Cerebellar cortex (tissue), 1 donor: Measurements from ENCODE around the gene BSG.
"Not testable (repeated sequence)": the region's sequence is repeated elsewhere in the genome, so short reads cannot be mapped to it uniquely, and the experiment has no call there.

Experiments used
- DNase-seq: peaks from one replicate; pipeline ENCODE4 v3.0.0-alpha.2; 2015; ENCODE audit warnings: low spot score

The BSG gene

GRCh38 chr19:588093-588740 is 15.8 kb downstream of the BSG start:
- peak; percentile 69 for DNase-seq

GRCh38 chr19:588741-589692 is 16.6 kb downstream of the BSG start:
- no peak for DNase-seq

- DNase-seq, result no peak
These were observed 17.4 kb downstream of the BSG start, which contains the start of gene HCN2 for GRCh38 chr19:589693-590395. Gene HCN2 (plus strand): TSS chr19:589881. CDS start chr19:589946, 65 bp downstream.

GRCh38 chr19:590396-590745 is 18.0 kb downstream of the BSG start:
- no peak for DNase-seq

DNA sequence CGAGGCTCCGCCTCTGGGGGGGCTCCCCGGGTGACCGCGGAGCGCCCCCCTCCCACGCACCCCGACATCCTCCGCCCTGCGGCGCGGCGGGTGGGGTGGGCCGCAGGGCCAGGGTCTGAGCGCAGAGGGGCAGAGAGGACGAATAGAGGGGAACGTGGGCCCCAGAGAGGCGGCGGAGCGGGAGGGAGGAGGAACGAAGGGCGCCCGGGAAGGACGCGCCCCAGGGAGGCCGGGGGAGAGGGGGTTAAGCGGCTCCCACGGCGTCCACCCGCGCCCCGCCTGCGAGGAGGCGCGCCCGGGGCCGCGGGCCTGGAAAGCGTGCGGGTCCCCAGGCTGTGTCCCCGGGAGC is 18.3 kb downstream of the BSG start:
- no peak for DNase-seq

DNA sequence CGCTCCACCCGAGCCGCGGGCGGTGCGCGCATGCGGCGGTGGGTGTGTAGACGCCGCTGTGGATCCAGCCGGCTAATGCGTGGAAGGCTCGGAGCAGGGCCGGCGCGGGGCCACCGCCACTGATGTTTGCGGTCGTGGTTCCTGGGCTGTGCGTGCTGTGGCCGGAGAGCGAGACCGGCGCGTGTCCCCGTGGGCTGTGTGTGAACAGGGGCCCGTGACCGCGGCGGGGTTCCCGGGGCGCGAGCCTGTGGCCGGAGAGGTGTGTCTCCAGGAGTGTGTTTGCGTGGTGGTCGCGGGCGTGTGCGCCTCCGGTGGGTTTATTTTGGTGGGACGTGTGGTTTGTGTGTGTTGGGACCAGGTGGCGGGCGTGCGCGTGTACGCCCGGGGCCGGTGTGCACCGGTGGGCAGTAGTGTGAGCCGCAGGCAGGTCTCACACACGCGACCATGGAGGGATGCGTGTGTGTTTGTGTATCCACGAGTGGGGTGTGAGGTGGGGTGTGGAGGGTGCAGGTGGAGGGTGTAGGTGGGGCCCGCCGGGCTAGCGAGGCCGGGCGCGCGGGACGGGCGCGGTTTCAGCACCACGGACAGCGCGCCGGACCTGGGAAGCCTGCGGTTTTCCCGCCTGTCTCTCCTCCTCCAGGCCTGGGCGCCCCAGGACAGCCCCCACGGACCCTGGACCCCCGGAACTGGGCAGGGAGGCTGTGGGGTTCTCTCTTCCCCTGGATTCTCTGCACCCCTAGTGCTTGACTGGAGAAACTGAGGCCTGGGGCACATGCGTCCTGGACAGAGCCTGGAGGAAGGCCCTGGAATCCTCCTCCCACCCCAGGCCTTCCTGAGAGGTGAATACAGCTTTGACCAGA is 18.9 kb downstream of the BSG start:
- no peak for DNase-seq

DNA sequence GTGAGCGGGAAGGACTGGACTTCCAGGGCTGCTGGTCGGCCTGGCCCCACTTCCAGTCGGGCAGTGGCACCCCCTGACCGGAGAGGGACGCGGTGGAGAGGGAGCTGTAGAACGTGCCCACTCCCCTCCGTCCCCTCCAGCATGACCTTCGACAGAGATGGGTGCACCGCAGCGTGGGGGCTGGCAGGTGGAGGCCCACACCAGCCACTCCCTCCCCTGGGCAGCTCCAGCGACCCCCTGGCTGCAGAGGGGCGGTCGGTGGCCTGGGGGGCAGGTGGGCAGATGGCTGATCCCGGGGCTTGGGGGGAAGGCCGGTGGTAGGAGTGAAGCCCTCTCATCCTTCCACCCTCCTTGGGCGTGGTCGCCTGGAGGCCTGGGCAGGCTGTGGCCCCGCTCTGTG is 19.7 kb downstream of the BSG start:
- DNase-seq, result no peak

- no peak for DNase-seq
These were observed 20.7 kb downstream of the BSG start for GRCh38 chr19:593055-593454.

DNA sequence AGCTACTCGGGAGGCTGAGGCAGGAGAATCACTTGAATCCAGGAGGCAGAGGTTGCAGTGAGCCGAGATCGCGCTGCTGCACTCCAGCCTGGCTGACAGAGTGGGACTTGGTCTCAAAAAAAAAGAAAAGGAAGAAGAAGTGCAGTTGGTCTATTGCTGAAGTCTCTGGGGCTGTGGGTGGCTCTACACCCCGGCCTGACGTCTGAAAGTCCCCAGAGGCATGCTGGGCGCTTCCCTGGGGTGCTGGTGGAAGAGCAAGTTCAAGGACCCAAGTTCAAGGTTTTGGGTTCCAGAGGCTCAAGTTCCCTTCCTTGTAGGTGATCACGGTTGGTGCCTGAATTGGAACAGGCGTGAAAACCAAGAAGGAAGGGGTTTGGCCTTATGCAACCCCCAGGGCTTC is 21.1 kb downstream of the BSG start:
- DNase-seq, result no peak

- DNase-seq, result no peak
These were observed 22.0 kb downstream of the BSG start for GRCh38 chr19:594265-594870.

GRCh38 chr19:595326-596262 is 23.2 kb downstream of the BSG start:
- DNase-seq, result no peak

DNA sequence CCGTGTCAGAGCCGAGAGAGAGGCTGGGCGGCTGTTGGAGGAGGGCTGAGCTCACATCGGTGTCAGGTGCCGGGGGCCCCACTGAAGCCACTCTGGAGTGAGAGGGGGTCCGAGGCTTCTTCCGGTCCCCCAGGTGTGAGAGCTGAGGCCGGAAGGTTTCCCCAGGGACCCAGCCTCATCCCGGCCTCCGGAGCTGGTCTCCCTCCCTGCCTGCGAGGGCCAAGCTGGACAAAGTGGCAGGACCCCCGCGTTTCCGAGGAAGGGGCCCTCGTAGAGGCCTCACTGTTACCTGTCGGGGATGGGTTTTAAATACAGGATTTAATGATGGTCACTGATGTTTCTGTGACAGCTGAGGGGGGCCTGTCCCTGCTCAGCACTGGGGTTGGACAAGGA is 23.9 kb downstream of the BSG start:
- no peak for DNase-seq

- DNase-seq, result no peak
These were observed 25.3 kb downstream of the BSG start for GRCh38 chr19:597406-598315.

DNA sequence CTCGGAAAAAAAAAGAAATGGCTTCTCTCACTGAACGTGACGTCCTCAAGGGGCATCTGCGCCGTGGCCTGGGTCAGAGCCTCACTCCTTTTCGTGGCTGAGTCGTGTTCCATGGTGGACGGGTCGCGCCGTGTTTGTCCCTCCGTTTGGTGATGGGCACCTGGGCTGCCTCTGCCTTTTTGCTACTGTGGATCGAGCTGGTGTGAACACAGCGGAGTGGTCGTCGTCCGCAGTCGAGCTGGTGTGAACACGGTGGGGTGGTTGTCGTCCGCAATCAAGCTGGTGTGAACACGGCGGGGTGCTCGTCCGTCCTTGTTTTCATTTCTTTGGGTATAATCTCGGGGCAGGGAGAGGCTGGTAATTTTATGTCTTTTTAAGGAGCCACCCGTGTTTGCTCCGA is 28.9 kb downstream of the BSG start:
- DNase-seq, result no peak

DNA sequence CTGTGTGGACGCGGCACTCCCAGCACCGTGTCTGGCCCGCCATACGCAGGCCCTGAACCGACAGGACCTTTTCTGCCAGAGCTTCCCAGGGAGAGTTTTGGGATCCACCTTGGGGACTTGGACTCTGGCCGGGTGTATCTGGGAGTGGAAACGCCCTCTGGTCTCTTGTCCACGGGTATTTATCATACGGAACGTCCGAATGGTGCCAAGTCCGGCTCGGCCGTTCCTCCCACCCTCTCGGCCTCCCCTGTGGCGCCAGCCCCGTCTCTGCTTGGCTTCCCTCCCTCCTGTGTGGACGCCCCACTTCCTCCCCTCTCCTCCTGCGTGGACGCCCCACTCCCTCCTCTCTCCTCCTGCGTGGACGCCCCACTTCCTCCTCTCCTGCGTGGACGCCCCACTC is 29.4 kb downstream of the BSG start:
- no peak for DNase-seq

GRCh38 chr19:602391-603301 is 30.2 kb downstream of the BSG start:
- DNase-seq, result no peak

DNA sequence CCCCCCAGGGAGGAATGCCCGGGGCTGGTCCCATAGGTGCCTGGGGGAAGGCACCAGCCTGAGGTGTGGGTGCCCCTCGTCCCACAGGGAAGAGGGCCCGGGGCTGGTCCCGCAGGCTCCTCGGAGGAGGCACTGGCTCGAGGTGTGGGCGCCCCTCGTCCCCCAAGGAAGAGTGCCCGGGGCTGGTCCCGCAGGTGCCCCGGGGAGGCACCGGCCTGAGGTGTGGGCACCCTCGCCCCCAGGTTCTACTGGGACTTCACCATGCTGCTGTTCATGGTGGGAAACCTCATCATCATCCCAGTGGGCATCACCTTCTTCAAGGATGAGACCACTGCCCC is 30.9 kb downstream of the BSG start:
- DNase-seq, result not testable (repeated sequence)

DNA sequence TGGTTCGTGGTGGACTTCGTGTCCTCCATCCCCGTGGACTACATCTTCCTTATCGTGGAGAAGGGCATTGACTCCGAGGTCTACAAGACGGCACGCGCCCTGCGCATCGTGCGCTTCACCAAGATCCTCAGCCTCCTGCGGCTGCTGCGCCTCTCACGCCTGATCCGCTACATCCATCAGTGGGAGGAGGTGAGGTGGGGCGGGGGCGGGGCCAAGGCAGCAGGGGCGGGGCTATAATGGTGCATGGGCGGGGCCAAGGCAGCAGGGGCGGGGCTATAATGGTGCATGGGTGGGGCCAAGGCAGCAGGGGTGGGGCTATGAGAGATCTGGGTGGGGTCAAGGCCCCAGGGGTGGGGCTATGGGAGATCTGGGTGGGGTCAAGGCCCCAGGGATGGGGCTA is 31.4 kb downstream of the BSG start:
- DNase-seq, result not testable (repeated sequence)
